HuH-7.5 (cell line): Measurements from ENCODE around the gene CHCHD1.
"Not testable (repeated sequence)": the region's sequence is repeated elsewhere in the genome, so short reads cannot be mapped to it uniquely, and the experiment has no call there.

ENCODE experiments used
- DNase-seq: peaks from one replicate; pipeline ENCODE4 v3.0.0; 2011; ENCODE audit warnings: low spot score

The CHCHD1 gene

GRCh38 chr10:73781879-73782748, at the start of gene CHCHD1:
CHCHD1 (plus strand) TSS chr10:73782048; CDS start chr10:73782076, 28 bp downstream.
- peak; percentile 84 for DNase-seq

- DNase-seq: no peak
Observed at GRCh38 chr10:73732426-73732825, 49.4 kb upstream of the CHCHD1 start.

- DNase-seq: no peak
Observed at GRCh38 chr10:73732931-73733623, 48.8 kb upstream of the CHCHD1 start.

GRCh38 chr10:73734028-73734720, 47.7 kb upstream of the CHCHD1 start:
- no peak for DNase-seq

- no peak for DNase-seq
Observed at GRCh38 chr10:73734796-73735305, 47.0 kb upstream of the CHCHD1 start.

GRCh38 chr10:73740501-73741254, 41.2 kb upstream of the CHCHD1 start:
- not testable (repeated sequence) for DNase-seq

- DNase-seq: no peak
Observed at GRCh38 chr10:73742454-73742734, 39.5 kb upstream of the CHCHD1 start.

- DNase-seq: no peak
Observed at GRCh38 chr10:73743327-73743904, 38.4 kb upstream of the CHCHD1 start.

GRCh38 chr10:73743905-73744663, 37.8 kb upstream of the CHCHD1 start, which contains the start of gene SEC24C:
SEC24C (plus strand) TSS chr10:73744372; CDS start chr10:73746833, 2,461 bp downstream.
- DNase-seq: peak; percentile 77

GRCh38 chr10:73744664-73744975, 37.2 kb upstream of the CHCHD1 start:
- DNase-seq: no peak

- DNase-seq: no peak
Observed at GRCh38 chr10:73746721-73747120, 35.1 kb upstream of the CHCHD1 start.

- no peak for DNase-seq
Observed at GRCh38 chr10:73750819-73751218, 31.0 kb upstream of the CHCHD1 start.

- no peak for DNase-seq
Observed at GRCh38 chr10:73756183-73756582, 25.7 kb upstream of the CHCHD1 start.

- no peak for DNase-seq
Observed at GRCh38 chr10:73758704-73759511, 22.9 kb upstream of the CHCHD1 start.

- DNase-seq: no peak
Observed at GRCh38 chr10:73759512-73760115, 22.2 kb upstream of the CHCHD1 start.

- no peak for DNase-seq
Observed at GRCh38 chr10:73761781-73762180, 20.1 kb upstream of the CHCHD1 start.

GRCh38 chr10:73762915-73763314, 18.9 kb upstream of the CHCHD1 start:
- DNase-seq: no peak

- DNase-seq: no peak
Observed at GRCh38 chr10:73763343-73763742, 18.5 kb upstream of the CHCHD1 start.

GRCh38 chr10:73765066-73765465, 16.8 kb upstream of the CHCHD1 start:
- no peak for DNase-seq

GRCh38 chr10:73768881-73769280, 13.0 kb upstream of the CHCHD1 start:
- no peak for DNase-seq
